ENCODE results near the gene CSRP1.

DNA sequence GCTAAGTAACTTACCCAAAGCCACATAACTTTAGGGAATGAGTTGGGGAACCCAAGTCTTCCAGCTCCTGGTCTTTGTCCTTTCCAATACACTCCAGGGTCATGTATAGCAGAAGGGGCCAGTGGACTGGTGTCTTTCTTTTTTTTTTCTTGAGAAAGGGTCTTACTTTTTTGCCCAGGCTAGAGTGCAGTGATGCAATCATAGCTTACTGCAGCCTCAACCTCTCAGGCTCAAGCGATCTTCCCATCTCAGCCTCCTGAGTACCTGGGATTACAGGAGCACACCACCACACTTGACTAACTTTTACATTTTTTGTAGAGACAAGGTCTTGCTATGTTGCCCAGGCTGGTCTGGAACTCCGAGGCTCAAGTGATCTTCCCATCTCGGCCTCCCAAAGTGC is 44.2 kb upstream of the CSRP1 start:
- TF ChIP-seq, protein P1, sequence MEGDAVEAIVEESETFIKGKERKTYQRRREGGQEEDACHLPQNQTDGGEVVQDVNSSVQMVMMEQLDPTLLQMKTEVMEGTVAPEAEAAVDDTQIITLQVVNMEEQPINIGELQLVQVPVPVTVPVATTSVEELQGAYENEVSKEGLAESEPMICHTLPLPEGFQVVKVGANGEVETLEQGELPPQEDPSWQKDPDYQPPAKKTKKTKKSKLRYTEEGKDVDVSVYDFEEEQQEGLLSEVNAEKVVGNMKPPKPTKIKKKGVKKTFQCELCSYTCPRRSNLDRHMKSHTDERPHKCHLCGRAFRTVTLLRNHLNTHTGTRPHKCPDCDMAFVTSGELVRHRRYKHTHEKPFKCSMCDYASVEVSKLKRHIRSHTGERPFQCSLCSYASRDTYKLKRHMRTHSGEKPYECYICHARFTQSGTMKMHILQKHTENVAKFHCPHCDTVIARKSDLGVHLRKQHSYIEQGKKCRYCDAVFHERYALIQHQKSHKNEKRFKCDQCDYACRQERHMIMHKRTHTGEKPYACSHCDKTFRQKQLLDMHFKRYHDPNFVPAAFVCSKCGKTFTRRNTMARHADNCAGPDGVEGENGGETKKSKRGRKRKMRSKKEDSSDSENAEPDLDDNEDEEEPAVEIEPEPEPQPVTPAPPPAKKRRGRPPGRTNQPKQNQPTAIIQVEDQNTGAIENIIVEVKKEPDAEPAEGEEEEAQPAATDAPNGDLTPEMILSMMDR (IDR thresholded peaks at IDR 0.05; ENCODE audit: insufficient read depth, low read depth, low read length), result no peak
- no peak for TF ChIP-seq EZH2 (IDR thresholded peaks at IDR 0.05; ENCODE audit: insufficient read depth, low read length)

Data from astrocyte (in vitro differentiated cells and primary cell).